ENCODE data around the gene ISCU.

DNA sequence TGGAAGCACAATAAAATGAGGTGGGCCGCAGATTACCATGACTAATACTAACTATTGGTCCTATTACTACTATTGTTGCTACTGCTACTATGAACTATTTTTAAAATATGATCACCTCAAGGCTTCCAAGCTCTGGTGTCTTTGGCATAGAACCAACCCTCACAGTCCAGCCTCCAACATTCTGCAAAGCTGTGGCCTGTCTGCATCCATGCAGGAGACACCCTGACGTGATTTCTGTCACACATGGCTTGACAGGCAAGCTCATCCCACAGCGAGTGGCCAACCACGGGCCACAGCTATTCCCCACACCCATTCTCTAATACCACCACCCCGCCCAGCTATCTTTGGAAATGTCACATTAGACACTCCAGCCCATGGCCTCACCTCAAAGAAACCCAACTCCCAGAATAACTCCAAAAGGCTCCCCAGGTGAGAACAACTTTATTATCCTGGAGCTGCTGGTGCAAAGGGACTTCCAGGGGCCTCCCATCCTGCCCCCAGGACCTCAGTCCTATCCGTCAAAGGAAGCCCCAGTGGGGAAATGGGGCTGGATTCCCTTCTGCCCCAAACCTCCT, 14.4 kb downstream of the ISCU start:
- TF ChIP-seq CTCF (IDR thresholded peaks at IDR 0.05) (no peak), POLR2A (IDR thresholded peaks at IDR 0.05; ENCODE audit: low read depth) (no peak), EP300 (IDR thresholded peaks at IDR 0.05) (no peak), POLR2AphosphoS5 (IDR thresholded peaks at IDR 0.05) (no peak)

Measured in esophagus muscularis mucosa (tissue), 4 donors.